SK-N-SH (cell line): ENCODE measurements around the gene RMND1. TPM values are rescaled to one million over a fixed set of nuclear protein-coding genes. Genes with fewer than 3 reads are reported as not detected.

Source experiments
- CTCF ChIA-PET: fragments of 300-600, 350-600 bp; formaldehyde crosslinking; extraction: SDS; loops from one replicate; lab custom pipeline; 2021; lab: Yijun Ruan, JAX
- POLR2A ChIA-PET: fragments of 350-600 bp; sonication (Branson Sonifier 250); formaldehyde crosslinking; extraction: SDS; loops from one replicate; lab custom pipeline; 2020; ENCODE audit warnings: antibody characterized with exemption, inconsistent platforms; lab: Yijun Ruan, JAX
- DNase-seq: peaks from one replicate; pipeline ENCODE4 v3.0.0; 2012
- H2AFZ ChIP-seq: fragments of 200-600 bp; sonication (generic); 2 replicates; pipeline ENCODE4 v1.8.1; 2016; ENCODE audit warnings: antibody characterized with exemption, mild to moderate bottlenecking, low read depth
- H3F3A ChIP-seq: fragments of 200-600 bp; sonication (generic); replicated peaks from 2 replicates; pipeline ENCODE3; 2016; ENCODE audit warnings: antibody characterized with exemption, mild to moderate bottlenecking; ENCODE audit not compliant: insufficient read depth
- H3K27ac ChIP-seq, 2 experiments: fragments of 200-500 bp in 1 of 2; fragments of 200-600 bp in 1 of 2; sonication (Bioruptor generic) in 1 of 2; sonication (generic), shearing (Covaris generic) in 1 of 2; 2 replicates each; pipeline versions ENCODE4 v1.5.1 to v1.6.1; 2014 to 2016; ENCODE audit warnings: low read depth in 2 of 2, inconsistent platforms in 1 of 2, low read length in 1 of 2, mild to moderate bottlenecking in 1 of 2, mixed read lengths in 1 of 2
- H3K27me3 ChIP-seq: fragments of 200-600 bp; sonication (generic), shearing (Covaris generic); 2 replicates; pipeline ENCODE4 v1.6.1; 2016; ENCODE audit warnings: mixed run types; ENCODE audit not compliant: insufficient read depth
- H3K36me3 ChIP-seq, 2 experiments: fragments of 200-500 bp in 1 of 2; fragments of 200-600 bp in 1 of 2; sonication (Bioruptor generic) in 1 of 2; sonication (generic) in 1 of 2; replicated peaks in 1 of 2; 2 replicates each; pipeline versions ENCODE3 to v1.5.1; 2014 to 2016; ENCODE audit warnings: low read length in 1 of 2, mild to moderate bottlenecking in 1 of 2; ENCODE audit not compliant: insufficient read depth in 2 of 2, control insufficient read depth in 1 of 2
- H3K4me1 ChIP-seq, 2 experiments: fragments of 200-500 bp in 1 of 2; fragments of 200-600 bp in 1 of 2; sonication (Bioruptor generic) in 1 of 2; sonication (generic), shearing (Covaris generic) in 1 of 2; 2 replicates each; pipeline versions ENCODE4 v1.5.1 to v1.6.1; 2014 to 2016; ENCODE audit warnings: low read depth in 1 of 2, low read length in 1 of 2, mixed run types in 1 of 2; ENCODE audit not compliant: insufficient read depth in 2 of 2, control insufficient read depth in 1 of 2
- H3K4me2 ChIP-seq: fragments of 200-600 bp; sonication (generic), shearing (Covaris generic); 2 replicates; pipeline ENCODE4 v1.6.1; 2017; ENCODE audit warnings: mixed run types
- H3K4me3 ChIP-seq, 2 experiments: fragments of 200-500 bp in 1 of 2; fragments of 200-600 bp in 1 of 2; sonication (Bioruptor generic) in 1 of 2; sonication (generic), shearing (Covaris generic) in 1 of 2; 2 replicates each; pipeline versions ENCODE4 v1.5.1 to v1.8.1; 2014 to 2016; ENCODE audit warnings: low read depth in 2 of 2, inconsistent platforms in 1 of 2, low read length in 1 of 2, mild to moderate bottlenecking in 1 of 2, mixed read lengths in 1 of 2, moderate library complexity in 1 of 2
- H3K79me2 ChIP-seq: fragments of 200-600 bp; sonication (generic); 2 replicates; pipeline ENCODE4 v1.8.1; 2017; ENCODE audit warnings: mild to moderate bottlenecking; ENCODE audit not compliant: insufficient read depth
- H3K9ac ChIP-seq: fragments of 200-600 bp; sonication (generic); 2 replicates; pipeline ENCODE4 v1.6.1; 2017; ENCODE audit warnings: mixed run types
- H3K9me2 ChIP-seq: fragments of 200-600 bp; sonication (generic); 2 replicates; pipeline ENCODE4 v1.6.1; 2017; ENCODE audit warnings: mixed run types
- H3K9me3 ChIP-seq: fragments of 200-600 bp; sonication (generic); 2 replicates; pipeline ENCODE4 v1.6.1; 2017; ENCODE audit warnings: mixed run types, mild to moderate bottlenecking, moderate library complexity
- H4K20me1 ChIP-seq: fragments of 200-600 bp; sonication (generic); 2 replicates; pipeline ENCODE4 v1.6.1; 2017; ENCODE audit warnings: mild to moderate bottlenecking, mixed run types; ENCODE audit not compliant: insufficient read depth
- CHD2 ChIP-seq: fragments of 150-350 bp; IDR thresholded peaks from 2 replicates; pipeline ENCODE4 v1.6.1; 2018; ENCODE audit warnings: low read length; ENCODE audit not compliant: partially characterized antibody
- ELF1 ChIP-seq: IDR thresholded peaks from 2 replicates; pipeline ENCODE4 v1.4.0; 2012
- EP300 ChIP-seq, 2 experiments: IDR thresholded peaks; 2 replicates each; pipeline versions ENCODE4 v1.4.0 to v1.6.1; 2012; ENCODE audit warnings: borderline replicate concordance in 1 of 2, low read depth in 1 of 2, low read length in 1 of 2
- FOSL2 ChIP-seq: IDR thresholded peaks from 2 replicates; pipeline ENCODE4 v1.4.0; 2012; ENCODE audit warnings: low read depth, mild to moderate bottlenecking, moderate library complexity, borderline replicate concordance
- MEF2A ChIP-seq: IDR thresholded peaks from 2 replicates; pipeline ENCODE4 v1.4.0; 2012; ENCODE audit warnings: low read depth, borderline replicate concordance
- NFIC ChIP-seq: IDR thresholded peaks from 2 replicates; pipeline ENCODE4 v1.4.0; 2012; ENCODE audit warnings: borderline replicate concordance
- RCOR1 ChIP-seq: fragments of 150-350 bp; IDR thresholded peaks from 2 replicates; pipeline ENCODE4 v1.6.1; 2017; ENCODE audit warnings: antibody characterized with exemption, low read length
- RFX5 ChIP-seq: IDR thresholded peaks from 2 replicates; pipeline ENCODE4 v1.6.1; 2012; ENCODE audit warnings: mild to moderate bottlenecking, improper control_type of control experiment, low read length
- SIN3A ChIP-seq: IDR thresholded peaks from 2 replicates; pipeline ENCODE4 v1.6.1; 2012; ENCODE audit warnings: low read depth, mild to moderate bottlenecking, low read length, moderate library complexity, borderline replicate concordance
- SMC3 ChIP-seq: IDR thresholded peaks from 2 replicates; pipeline ENCODE4 v1.6.1; 2012; ENCODE audit warnings: low read depth, low read length, improper control_type of control experiment
- TAF1 ChIP-seq: IDR thresholded peaks from 2 replicates; pipeline ENCODE4 v1.6.1; 2012; ENCODE audit warnings: low read depth, mild to moderate bottlenecking, low read length, moderate library complexity, borderline replicate concordance
- YY1 ChIP-seq: IDR thresholded peaks from 2 replicates; pipeline ENCODE4 v1.4.0; 2012; ENCODE audit warnings: low read depth, mild to moderate bottlenecking
- polyA plus RNA-seq, 3 experiments: library from polyadenylated mRNA; depleted of rRNA; stranded (reverse); fragments of >200 nt; gene quantifications; 2 replicates each; pipeline ENCODE4 v1.2.3, GENCODE V29; 2012
- TF ChIP-seq, protein P1 (sequence below): IDR thresholded peaks from 2 replicates; pipeline ENCODE4 v1.6.1; 2012; ENCODE audit warnings: mild to moderate bottlenecking, low read depth, low read length, moderate library complexity
- TF ChIP-seq, protein P2 (sequence below): IDR thresholded peaks from 2 replicates; pipeline ENCODE4 v1.4.0; 2012; ENCODE audit warnings: low read depth, borderline replicate concordance
- TF ChIP-seq, protein P3 (sequence below): fragments of 150-350 bp; IDR thresholded peaks from 2 replicates; pipeline ENCODE4 v1.6.1; 2016; ENCODE audit warnings: mild to moderate bottlenecking, low read depth, low read length
- TF ChIP-seq, protein P4 (sequence below): fragments of 200-600 bp; sonication (generic); IDR thresholded peaks from 2 replicates; pipeline ENCODE4 v1.6.1; 2017; ENCODE audit warnings: antibody characterized with exemption, mild to moderate bottlenecking, moderate library complexity
- TF ChIP-seq, protein P5 (sequence below): IDR thresholded peaks from 2 replicates; pipeline ENCODE4 v1.4.0; 2012; ENCODE audit warnings: low read depth

RMND1 gene
- polyA plus RNA-seq, 1 of the 3 experiments (the other 2 are of a cell fraction) = 14.8 TPM

DNA sequence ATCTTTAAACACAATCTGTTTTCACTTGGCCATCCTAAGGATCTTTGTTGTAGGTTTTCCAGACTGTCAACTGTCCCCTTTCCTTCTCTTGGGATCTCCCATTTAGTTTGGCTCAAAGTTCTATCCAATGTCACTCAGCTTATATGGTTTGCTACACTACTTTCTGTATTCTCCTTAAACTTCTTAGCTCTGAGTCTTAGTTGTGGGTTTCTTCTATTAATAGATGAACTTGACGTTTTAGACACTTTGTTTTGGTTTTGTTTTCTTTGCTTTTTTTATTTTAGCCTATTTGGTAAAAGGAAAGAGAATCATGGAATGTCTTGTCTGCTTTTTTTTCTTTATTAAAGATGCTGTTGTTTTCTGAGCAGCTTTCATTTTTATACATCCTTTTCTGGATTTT lies 11.4 kb downstream of the RMND1 start (continued):
- TF ChIP-seq, protein P1, sequence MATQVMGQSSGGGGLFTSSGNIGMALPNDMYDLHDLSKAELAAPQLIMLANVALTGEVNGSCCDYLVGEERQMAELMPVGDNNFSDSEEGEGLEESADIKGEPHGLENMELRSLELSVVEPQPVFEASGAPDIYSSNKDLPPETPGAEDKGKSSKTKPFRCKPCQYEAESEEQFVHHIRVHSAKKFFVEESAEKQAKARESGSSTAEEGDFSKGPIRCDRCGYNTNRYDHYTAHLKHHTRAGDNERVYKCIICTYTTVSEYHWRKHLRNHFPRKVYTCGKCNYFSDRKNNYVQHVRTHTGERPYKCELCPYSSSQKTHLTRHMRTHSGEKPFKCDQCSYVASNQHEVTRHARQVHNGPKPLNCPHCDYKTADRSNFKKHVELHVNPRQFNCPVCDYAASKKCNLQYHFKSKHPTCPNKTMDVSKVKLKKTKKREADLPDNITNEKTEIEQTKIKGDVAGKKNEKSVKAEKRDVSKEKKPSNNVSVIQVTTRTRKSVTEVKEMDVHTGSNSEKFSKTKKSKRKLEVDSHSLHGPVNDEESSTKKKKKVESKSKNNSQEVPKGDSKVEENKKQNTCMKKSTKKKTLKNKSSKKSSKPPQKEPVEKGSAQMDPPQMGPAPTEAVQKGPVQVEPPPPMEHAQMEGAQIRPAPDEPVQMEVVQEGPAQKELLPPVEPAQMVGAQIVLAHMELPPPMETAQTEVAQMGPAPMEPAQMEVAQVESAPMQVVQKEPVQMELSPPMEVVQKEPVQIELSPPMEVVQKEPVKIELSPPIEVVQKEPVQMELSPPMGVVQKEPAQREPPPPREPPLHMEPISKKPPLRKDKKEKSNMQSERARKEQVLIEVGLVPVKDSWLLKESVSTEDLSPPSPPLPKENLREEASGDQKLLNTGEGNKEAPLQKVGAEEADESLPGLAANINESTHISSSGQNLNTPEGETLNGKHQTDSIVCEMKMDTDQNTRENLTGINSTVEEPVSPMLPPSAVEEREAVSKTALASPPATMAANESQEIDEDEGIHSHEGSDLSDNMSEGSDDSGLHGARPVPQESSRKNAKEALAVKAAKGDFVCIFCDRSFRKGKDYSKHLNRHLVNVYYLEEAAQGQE = no peak

DNA sequence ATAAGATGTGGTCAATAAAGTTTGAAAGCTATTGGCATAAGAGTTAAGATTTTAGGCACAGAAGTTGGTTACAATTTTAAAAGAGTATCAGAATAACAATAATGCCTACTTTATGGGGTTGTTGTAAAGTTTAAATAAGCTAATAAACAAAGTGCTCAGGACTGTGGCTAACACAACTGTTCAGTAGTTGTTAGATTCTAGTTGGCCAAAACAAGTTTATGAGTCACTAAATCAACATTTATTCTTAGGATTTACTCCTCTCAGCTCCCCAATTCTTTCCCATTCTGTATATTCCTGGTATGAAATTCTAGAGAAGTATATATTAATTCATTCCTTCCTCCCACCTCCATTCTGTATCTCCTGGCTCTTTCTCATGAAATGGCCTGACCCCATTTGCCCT lies 14.5 kb downstream of the RMND1 start:
- TF ChIP-seq, protein P2, sequence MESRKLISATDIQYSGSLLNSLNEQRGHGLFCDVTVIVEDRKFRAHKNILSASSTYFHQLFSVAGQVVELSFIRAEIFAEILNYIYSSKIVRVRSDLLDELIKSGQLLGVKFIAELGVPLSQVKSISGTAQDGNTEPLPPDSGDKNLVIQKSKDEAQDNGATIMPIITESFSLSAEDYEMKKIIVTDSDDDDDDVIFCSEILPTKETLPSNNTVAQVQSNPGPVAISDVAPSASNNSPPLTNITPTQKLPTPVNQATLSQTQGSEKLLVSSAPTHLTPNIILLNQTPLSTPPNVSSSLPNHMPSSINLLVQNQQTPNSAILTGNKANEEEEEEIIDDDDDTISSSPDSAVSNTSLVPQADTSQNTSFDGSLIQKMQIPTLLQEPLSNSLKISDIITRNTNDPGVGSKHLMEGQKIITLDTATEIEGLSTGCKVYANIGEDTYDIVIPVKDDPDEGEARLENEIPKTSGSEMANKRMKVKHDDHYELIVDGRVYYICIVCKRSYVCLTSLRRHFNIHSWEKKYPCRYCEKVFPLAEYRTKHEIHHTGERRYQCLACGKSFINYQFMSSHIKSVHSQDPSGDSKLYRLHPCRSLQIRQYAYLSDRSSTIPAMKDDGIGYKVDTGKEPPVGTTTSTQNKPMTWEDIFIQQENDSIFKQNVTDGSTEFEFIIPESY = no peak
- no peak for TF ChIP-seq CHD2
- TF ChIP-seq RCOR1 = no peak
- no peak for TF ChIP-seq SMC3
- TF ChIP-seq, protein P3, sequence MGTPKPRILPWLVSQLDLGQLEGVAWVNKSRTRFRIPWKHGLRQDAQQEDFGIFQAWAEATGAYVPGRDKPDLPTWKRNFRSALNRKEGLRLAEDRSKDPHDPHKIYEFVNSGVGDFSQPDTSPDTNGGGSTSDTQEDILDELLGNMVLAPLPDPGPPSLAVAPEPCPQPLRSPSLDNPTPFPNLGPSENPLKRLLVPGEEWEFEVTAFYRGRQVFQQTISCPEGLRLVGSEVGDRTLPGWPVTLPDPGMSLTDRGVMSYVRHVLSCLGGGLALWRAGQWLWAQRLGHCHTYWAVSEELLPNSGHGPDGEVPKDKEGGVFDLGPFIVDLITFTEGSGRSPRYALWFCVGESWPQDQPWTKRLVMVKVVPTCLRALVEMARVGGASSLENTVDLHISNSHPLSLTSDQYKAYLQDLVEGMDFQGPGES = no peak
- no peak for TF ChIP-seq TAF1
- TF ChIP-seq RFX5 = no peak
- TF ChIP-seq NFIC = no peak
- TF ChIP-seq YY1 = no peak
- TF ChIP-seq MEF2A = no peak
- TF ChIP-seq EP300 (IDR thresholded peaks at IDR 0.05; ENCODE audit: borderline replicate concordance in 1 of 2, low read depth in 1 of 2, low read length in 1 of 2) = no peak
- TF ChIP-seq, protein P1 = no peak
- TF ChIP-seq, protein P4, sequence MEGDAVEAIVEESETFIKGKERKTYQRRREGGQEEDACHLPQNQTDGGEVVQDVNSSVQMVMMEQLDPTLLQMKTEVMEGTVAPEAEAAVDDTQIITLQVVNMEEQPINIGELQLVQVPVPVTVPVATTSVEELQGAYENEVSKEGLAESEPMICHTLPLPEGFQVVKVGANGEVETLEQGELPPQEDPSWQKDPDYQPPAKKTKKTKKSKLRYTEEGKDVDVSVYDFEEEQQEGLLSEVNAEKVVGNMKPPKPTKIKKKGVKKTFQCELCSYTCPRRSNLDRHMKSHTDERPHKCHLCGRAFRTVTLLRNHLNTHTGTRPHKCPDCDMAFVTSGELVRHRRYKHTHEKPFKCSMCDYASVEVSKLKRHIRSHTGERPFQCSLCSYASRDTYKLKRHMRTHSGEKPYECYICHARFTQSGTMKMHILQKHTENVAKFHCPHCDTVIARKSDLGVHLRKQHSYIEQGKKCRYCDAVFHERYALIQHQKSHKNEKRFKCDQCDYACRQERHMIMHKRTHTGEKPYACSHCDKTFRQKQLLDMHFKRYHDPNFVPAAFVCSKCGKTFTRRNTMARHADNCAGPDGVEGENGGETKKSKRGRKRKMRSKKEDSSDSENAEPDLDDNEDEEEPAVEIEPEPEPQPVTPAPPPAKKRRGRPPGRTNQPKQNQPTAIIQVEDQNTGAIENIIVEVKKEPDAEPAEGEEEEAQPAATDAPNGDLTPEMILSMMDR = no peak
- TF ChIP-seq SIN3A = no peak
- TF ChIP-seq, protein P5, sequence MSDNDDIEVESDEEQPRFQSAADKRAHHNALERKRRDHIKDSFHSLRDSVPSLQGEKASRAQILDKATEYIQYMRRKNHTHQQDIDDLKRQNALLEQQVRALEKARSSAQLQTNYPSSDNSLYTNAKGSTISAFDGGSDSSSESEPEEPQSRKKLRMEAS = no peak
- TF ChIP-seq ELF1 = no peak
- no peak for TF ChIP-seq FOSL2
- no peak for DNase-seq
- Histone ChIP-seq H3F3A (peaks cover 5% of the 10 kb centered on the region), H3K36me3 (peaks cover 38% of the 10 kb centered on the region in 2 experiments), H3K27ac (peak overlapping the region in 1 of 2 experiments; percentile 48; a peak in 2 of 4 replicates), H3K9me3 (no peaks in the 10 kb centered on the region), H3K4me2 (peak overlapping the region; percentile 33), H3K4me3 (no peak overlapping the region), H4K20me1 (peaks cover 17% of the 10 kb centered on the region), H3K9ac (no peak overlapping the region; the same call in 1 of the 2 replicates), H3K4me1 (peaks cover 2 to 18% of the 10 kb centered on the region in 2 experiments; a peak in 2 of 4 replicates), H2AFZ (no peak overlapping the region), H3K27me3 (no peaks in the 10 kb centered on the region), H3K79me2 (peaks cover 88% of the 10 kb centered on the region), H3K9me2 (no peaks in the 10 kb centered on the region)
- ChIA-PET POLR2A (no interaction called here), CTCF (interaction anchor here (0.5 to 1.6 kb wide), 3 partner anchors 32 to 784 kb away, joined by 3 to 6 read pairs (median 3); no protein-coding TSS in a partner anchor)
